Measurements from ENCODE around the gene CERS4.
"Not testable (repeated sequence)": the region's sequence is repeated elsewhere in the genome, so short reads cannot be mapped to it uniquely, and the experiment has no call there.

The CERS4 gene

DNA sequence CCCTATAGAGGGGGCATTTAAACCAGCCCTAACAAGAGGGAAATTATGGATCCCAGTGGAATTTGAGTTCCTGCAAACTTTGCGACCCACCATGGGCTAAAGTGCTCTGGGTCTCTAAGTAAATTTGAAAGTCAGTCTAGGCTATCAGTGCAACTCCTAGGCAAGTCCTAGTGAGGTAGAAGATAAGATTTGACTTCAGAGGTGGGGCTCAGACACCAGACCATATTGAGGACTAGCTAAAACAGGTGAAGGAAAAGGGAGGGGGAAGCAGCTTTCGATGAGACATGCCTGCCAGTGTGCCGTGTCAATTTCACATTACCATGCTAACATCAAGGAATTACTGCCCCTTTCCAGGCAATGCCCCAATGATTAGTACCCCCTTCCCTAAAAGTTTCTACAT, 60.6 kb downstream of the CERS4 start:
- no peak for DNase-seq

DNA sequence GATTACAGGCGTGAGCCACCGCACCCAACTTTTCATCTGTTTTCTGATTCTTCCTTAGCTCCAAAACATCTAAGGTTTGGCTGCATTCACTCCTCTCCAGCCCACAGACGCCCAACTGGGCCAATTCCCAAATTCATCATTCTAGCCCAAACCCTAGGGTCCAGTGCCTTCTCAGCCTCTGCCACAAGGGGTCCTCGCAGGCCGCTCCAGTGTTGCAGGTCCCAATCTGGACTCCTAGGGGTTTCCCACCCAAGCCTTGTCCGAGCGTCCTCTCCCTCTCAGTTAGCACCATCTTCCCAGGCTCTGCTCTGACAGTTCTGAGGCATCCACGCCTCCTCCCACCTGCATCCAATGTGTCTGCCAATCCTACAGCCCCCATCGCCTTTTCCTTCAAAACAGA, 67.3 kb downstream of the CERS4 start:
- DNase-seq = not testable (repeated sequence)

DNA sequence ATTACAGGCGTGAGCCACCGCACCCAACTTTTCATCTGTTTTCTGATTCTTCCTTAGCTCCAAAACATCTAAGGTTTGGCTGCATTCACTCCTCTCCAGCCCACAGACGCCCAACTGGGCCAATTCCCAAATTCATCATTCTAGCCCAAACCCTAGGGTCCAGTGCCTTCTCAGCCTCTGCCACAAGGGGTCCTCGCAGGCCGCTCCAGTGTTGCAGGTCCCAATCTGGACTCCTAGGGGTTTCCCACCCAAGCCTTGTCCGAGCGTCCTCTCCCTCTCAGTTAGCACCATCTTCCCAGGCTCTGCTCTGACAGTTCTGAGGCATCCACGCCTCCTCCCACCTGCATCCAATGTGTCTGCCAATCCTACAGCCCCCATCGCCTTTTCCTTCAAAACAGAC, 82.2 kb downstream of the CERS4 start:
- not testable (repeated sequence) for DNase-seq

DNA sequence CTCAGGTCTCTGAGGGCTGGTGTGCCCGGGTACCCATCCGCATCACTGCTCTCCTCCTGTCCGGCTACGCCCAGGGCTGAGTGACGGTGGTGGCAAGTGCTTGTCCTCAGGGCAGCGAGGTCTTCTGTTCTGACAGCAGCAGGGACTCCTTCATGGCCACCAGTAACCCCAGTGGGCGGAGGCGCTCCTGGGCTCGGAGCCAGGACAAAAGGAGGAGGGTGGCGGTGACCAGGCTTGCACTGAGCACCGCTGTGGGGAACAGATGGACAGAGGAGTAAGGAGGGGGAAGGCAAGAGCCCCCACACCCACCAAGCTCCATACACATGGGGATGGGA, 93.2 kb downstream of the CERS4 start:
- DNase-seq = no peak

DNA sequence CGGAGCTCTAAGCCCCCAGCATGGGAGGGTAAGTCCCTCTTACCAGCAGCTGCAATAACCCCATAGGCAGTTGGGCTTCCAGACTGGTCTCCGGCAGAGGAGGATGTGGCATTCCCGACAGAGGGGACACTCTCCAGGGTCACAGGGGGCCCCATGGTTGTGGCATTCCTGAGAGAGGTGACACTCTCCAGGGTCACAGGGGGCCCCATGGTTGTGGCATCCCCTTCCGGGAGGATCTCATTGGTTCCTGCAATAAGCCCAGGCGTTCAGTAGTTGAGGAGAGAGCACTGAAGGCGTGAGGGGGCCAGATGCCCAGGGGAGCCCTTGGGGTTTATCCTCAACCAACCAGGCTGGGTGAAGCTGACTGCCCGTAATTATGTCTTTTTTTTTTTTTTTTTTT, 93.6 kb downstream of the CERS4 start:
- no peak for DNase-seq

DNA sequence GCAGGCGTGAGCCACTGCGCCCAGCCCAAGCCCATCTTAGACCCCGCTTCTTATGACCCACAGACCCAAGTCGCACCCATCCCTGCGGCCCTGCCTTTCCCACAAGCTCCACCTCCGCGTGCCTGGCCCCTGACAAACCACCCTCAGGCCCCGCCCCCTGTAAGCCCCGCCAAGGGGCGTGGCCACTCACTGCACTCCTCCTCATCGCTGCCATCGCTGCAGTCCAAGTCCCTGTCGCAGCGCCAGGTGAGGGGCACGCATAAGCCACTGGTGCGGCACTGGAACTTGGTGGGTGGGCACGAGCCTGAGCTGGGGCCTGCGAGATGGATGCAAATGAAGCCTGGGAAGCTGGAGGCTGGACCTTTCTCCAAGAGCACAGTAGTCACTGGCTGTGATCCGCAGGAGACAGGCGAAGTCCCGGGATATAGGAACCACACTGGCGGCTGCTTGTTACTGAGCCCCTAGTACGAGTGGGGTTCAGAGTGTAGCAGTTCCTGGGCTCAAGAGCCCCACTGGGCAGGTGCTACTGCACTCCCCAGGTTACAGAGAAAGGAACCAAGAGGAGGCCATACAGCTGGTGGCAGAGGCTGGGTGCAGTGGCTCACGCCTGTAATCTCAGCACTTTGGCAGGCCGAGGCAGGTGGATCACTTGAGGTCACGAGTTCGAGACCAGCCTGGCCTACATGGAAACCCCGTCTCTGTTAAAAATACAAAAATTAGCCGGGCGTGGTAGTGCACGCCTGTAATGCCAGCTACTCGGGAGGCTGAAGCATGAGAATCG, 95.9 kb downstream of the CERS4 start:
- DNase-seq = peak; percentile 27

DNA sequence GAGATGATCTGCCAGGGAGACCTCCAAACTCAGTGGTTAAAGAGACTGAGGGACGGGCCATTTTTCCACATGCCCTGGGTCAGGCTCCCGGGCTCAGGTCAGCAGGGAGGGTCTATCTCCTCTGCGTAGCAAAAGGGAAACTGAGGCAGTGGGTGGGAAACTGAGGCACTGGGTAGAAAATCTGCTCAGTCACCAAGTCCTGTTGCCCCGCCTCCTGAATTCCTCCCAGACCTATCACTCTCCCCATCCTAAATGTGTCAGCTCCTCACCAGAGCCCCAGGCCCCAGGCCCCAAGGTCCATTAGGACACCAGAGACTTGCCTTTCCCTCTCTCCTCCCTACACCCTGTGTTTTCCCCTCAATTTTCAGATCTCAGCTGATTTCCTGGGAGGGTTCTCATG, 96.6 kb downstream of the CERS4 start:
- no peak for DNase-seq

DNA sequence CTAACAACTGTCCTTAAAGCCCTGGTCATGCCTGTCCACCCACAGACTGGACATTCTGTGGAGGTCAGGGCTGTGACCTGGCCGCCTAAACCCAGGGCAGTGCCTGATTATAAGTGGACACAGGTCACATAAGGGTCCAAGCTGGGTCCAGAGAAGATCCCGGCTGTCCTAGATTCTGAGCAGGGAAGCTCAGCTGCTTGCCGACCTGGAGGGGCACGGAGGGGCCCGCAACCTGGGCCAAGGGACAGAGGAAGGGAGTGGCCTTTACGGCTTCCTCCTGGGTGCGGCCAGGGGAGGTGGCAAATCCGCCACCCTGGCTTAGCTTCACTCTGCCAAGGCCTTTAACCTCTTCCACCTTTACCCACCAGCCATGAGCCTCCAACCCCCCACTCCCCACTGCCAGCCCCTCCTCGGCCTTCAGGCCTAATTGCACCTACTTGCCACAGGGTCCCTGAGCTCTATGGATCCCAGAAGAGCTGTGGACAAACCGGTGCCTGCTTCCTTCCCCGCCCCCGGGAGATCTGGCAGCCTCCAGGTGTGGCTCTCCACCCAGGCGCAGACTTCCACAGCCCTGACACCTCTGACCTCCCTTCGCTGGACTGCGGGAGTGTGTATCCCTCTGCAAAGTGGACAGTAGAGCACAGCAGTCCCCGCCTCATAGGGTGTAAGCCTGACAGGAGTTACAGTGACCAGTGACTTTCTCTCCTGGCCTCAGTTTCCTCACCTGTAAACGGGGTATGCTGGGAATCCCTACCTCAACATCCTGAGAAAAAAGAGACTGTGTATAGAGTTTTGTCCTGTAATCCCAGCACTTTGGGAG, 97.3 kb downstream of the CERS4 start:
- no peak for DNase-seq

DNA sequence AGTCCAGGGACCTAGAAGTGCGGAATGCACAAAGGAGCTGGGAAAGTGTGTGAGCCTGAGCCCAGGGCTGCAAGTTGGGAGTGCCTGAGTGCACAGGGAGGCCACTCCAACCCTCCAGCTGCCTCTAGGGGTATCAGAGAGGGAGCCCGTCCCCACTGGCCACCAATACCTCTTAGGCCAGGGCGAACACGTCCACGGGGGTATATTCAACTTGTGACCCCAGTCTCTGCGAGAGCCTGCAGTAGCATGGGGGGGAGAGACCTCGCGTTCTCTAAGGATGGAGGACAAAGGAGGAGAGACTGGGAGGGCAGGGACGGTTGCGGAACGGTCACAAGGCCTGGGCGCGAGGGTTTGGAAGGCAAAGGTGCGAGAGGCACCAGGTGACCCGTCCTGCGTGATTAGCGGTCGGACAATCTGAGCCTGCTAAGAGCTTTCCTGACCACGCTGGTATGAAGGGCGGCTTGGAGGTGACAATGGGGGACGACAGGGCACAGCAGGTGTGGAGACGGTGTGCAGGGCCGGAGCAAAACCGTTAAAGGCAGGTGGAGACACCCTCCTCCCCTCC, 98.3 kb downstream of the CERS4 start:
- no peak for DNase-seq

DNA sequence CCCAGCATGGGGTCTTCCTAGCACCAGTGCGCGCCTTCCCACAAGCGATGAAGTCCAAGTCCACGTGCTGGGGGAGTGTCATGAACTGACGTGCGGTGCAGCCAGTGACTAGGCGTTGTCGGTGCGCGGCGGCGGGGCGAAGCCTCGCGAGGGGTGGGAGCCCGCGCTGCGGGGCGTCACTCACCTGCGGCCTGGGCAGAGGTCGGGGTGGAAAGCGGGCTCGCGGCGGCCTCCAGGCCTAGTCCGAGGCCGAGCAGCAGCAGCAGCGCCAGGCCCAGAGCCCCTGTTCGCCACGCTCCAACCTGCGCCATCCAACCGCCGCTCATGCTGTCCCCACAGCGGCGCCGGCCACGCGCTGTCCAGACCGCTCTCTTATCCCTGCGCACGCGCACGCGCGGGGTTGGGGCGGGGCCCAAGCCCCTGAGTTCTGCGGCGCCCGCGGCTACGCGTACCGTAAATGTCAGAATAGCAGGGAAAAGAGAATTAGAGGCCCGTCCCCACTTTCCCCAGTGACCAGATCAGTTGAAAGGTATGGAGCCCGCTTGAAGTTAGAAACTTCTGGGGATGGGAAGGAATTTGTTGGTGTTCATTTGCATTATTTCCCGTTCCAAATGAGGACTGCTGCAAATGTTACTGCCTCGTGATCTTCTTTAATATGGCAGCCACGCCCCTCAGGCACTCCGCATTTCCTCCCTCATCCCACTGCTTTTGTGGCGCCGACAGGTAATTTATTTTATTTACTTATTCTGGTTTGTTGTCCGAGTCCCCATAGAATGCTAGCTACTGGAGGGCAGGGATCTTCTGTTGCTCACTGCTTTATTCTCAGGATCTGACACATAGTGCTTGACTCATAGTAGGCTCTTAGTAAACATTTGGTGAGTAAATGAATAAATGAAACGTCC, 99.0 kb downstream of the CERS4 start, which contains the start of gene CD320:
Gene CD320, minus strand, starts transcription at position 394 of the 902 bp plus-strand sequence. Its CDS starts 68 bp downstream, at position 326.
- peak; percentile 75 for DNase-seq

DNA sequence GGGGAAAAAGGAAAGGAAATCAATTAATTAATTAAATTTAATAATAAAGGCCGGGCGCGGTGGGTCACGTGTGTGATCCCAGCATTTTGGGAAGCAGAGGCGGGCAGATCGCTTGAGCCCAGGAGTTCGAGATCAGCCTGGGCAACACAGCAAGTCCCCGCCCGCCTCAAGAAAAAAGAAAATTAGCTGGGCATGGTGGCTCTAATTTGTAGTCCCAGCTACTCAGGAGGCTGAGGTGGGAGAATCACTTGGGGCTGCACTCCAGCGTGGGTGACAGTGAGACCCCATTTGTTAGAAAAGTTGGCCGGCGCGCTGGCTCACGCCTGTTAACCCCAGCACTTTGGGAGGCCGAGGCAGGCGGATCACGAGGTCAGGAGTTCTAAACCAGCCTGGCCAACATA, 99.7 kb downstream of the CERS4 start:
- no peak for DNase-seq

DNA sequence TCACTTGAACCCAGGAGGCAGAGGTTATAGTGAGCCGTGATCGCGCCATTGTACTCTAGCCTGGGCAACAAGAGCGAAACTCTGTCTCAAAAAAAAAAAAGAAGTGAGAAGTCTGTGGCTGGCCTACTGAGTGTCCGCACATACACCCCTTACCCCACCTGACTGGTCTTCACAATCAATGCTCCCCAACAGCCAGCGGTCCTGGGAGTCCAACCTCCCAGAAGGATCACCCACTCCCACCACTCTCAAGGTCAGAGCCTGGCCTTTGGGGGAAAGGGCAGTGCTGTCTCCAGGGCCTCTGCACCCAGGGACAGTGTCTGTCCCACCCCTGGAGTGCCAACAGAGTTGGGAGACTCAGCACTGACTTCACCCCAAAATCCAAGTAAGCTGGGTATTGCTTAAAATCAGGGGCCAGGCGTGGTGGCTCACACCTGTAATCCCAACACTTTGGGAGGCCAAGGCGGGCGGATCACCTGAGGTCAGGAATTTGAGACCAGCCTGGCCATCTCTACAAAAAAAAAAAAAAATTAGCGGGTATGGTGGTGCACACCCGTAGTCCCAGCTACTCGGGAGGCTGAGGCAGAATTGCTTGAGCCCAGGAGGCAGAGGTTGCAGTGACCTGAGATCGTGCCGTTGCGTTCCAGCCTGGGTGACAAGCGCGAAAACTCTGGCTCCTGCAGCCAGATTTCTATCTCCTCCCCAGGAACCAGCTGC, 101.3 kb downstream of the CERS4 start:
- DNase-seq = no peak

DNA sequence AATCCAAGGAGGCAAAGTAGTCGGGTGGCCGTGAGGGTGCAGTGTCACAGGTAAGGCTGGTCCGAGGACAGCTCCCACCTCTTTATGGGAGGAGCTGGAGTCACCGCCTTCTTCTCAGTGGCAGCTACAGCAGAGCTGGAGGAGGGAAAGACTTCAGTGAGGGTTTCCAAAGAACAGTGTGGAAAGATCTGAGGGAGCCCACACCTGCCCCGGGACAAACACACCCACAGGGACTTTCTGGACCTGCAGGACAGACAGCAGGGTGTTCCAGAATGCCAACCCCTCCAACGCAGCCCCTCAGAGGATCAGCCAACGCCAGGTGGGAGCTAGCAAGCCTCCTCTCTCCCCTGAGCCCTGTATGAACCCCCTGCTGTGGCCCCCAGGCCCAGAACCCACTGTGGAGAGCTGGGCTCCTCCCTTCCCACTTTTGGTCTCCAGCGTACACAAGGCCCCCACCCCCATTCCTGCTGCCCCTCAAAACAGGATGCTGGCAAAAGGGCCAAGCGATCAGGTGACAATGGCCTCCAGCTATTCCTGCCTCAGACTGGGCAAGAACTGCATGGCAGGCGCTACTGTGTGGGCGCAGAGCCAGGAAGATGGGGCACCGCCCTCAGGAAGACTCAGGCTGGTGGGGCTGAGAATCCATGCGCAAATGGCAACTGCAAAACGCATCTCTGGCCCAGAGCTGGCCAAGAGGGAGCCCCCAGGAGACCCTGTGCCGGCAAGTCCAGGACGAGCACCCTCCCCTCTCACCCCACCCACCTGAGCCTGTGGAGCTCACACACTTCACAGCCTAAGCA, 102.5 kb downstream of the CERS4 start:
- DNase-seq = no peak
